Spinal cord (tissue), 10 donors: ENCODE results near the gene OR1J1. TPM values are rescaled to one million over a fixed set of nuclear protein-coding genes. Genes with fewer than 3 reads are reported as not detected.

Experiments
- DNase-seq, 6 donors: peaks; one replicate each; pipeline versions ENCODE4 v3.0.0 to v3.0.0-alpha.2; 2013 to 2015; ENCODE audit warnings: low spot score in 6 of 6, low read depth in 4 of 6
- H3K27ac ChIP-seq: one replicate; pipeline ENCODE4 v1.5.1; 2013; ENCODE audit warnings: low read depth, low read length, control low read depth
- H3K27me3 ChIP-seq: one replicate; pipeline ENCODE4 v1.6.1; 2013; ENCODE audit warnings: low read length; ENCODE audit not compliant: control insufficient read depth, insufficient read depth
- H3K36me3 ChIP-seq: one replicate; pipeline ENCODE4 v1.6.1; 2013; ENCODE audit warnings: low read length; ENCODE audit not compliant: control insufficient read depth, insufficient read depth
- H3K4me1 ChIP-seq: one replicate; pipeline ENCODE4 v1.6.1; 2013; ENCODE audit warnings: low read length; ENCODE audit not compliant: control insufficient read depth, insufficient read depth
- H3K4me3 ChIP-seq: one replicate; pipeline ENCODE4 v1.5.1; 2013; ENCODE audit warnings: low read depth, low read length, control low read depth
- H3K9me3 ChIP-seq: one replicate; pipeline ENCODE4 v1.6.1; 2013; ENCODE audit warnings: low read length; ENCODE audit not compliant: control insufficient read depth, insufficient read depth
- WGBS: methylation state at CpG from one replicate; pipeline ENCODE4 v1.1.5; 2013; ENCODE audit warnings: missing lambda C conversion rate; ENCODE audit not compliant: insufficient coverage; 5-methylcytosine and 5-hydroxymethylcytosine counted together
- polyA plus RNA-seq, 2 donors: library from polyadenylated mRNA; unstranded; fragments of 120-200 nt; gene quantifications; one replicate each; pipeline ENCODE4 v1.2.1, GENCODE V29; 2013; ENCODE audit not compliant: insufficient read length in 2 of 2
- total RNA-seq, 2 donors: library from RNA; depleted of rRNA in 1 of 2; stranded (reverse); fragments of 120-200 nt in 1 of 2; fragments of >200 nt in 1 of 2; gene quantifications; one replicate each; pipeline versions ENCODE4 v1.2.3 to v1.2.4, GENCODE V29; 2013 to 2014
- donor health status: healthy.

OR1J1 gene
- total and polyA plus RNA-seq, 4 donors, result not detected

DNA sequence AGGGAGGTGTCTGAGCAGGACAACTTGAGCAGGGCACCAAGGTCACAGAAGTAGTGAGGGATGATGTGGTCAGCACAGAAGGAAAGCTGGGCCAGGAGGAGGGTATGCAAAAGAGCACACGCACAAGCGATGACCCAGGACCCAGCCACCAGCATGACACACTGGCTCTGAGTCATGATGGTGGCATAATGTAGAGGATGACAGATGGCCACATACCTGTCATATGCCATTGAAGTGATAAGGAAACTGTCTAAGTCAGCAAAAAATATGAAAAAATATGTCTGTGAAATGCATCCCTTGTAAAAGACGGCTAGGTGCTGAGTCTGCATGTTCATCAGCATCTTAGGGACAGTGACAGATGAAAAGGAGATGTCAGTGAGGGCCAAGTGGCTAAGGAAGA lies 380 bp downstream of the OR1J1 start:
- H3K27ac ChIP-seq, result no peak overlapping the region
- 90% methylated on average over 3 of the region's 3 CpGs for WGBS

DNA sequence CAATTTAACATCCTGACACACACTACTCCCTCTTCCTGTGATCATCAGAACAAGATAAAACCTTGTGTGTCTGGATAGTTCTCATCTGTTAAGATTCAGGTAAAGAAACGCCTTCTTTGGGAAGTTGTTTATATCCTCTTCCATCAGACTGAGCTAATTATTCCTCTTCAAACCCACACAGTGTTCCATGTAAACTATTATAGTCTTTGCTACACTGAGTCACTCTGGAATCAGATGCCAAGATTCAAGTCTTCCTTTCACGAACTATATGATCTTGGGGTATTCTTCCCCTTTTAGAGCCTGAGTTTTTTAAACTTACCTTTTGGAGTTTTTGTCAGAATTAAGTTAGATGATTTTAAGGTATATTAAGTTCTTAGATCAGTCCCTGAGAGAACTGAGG lies 2.0 kb downstream of the OR1J1 start:
- Histone ChIP-seq H3K4me3 (no peak overlapping the region), H3K9me3 (no peaks in the 10 kb centered on the region), H3K4me1 (no peaks in the 10 kb centered on the region), H3K27ac (no peak overlapping the region), H3K27me3 (peaks cover 5% of the 10 kb centered on the region), H3K36me3 (no peaks in the 10 kb centered on the region)
- no CpG with 5 or more reads among the region's 2 CpGs for WGBS
- no peak for DNase-seq

More for the DNA sequence above, 380 bp downstream of the OR1J1 start:
- H3K27me3 ChIP-seq, result peaks cover 5% of the 10 kb centered on the region
- no peak overlapping the region for H3K4me3 ChIP-seq
- DNase-seq, result no peak
- H3K36me3 ChIP-seq, result no peaks in the 10 kb centered on the region
- no peaks in the 10 kb centered on the region for H3K4me1 ChIP-seq
- no peaks in the 10 kb centered on the region for H3K9me3 ChIP-seq

- no peaks in the 10 kb centered on the region for H3K4me1 ChIP-seq
- H3K4me3 ChIP-seq, result no peak overlapping the region
- WGBS, result 63% methylated on average over 3 of the region's 3 CpGs
- no peaks in the 10 kb centered on the region for H3K36me3 ChIP-seq
- H3K27ac ChIP-seq, result no peak overlapping the region
- no peak for DNase-seq
- peaks cover 5% of the 10 kb centered on the region for H3K27me3 ChIP-seq
- H3K9me3 ChIP-seq, result no peaks in the 10 kb centered on the region
These were observed 3.2 kb downstream of the OR1J1 start for GRCh38 chr9:122474561-122474960.

DNA sequence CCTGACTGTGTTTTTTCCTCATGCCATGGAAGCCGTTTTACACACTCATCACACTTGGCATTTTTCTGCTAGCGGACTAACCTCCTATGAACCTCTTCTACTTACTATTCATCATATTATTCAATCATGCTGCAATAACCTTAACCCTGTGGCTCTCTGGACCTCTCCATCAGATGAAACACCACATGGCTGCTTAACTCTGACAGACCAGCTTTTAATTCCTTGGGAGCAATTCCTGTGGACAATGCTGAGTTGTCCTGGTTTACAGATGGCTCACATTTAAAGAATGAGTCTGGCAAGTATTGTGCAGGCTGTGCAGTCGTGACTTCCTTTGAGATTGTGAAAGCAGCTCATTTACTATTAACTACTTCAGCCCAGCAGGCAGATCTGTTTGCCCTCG lies 9.0 kb downstream of the OR1J1 start:
- H3K4me1 ChIP-seq, result peaks cover 4% of the 10 kb centered on the region
- no peak overlapping the region for H3K4me3 ChIP-seq
- DNase-seq, result peak in 1 of 6 donors; percentile 5
- peaks cover 2% of the 10 kb centered on the region for H3K27me3 ChIP-seq
- no peak overlapping the region for H3K27ac ChIP-seq
- H3K36me3 ChIP-seq, result no peaks in the 10 kb centered on the region
- no peaks in the 10 kb centered on the region for H3K9me3 ChIP-seq
- WGBS, result 60% methylated on average over 2 of the region's 4 CpGs

DNA sequence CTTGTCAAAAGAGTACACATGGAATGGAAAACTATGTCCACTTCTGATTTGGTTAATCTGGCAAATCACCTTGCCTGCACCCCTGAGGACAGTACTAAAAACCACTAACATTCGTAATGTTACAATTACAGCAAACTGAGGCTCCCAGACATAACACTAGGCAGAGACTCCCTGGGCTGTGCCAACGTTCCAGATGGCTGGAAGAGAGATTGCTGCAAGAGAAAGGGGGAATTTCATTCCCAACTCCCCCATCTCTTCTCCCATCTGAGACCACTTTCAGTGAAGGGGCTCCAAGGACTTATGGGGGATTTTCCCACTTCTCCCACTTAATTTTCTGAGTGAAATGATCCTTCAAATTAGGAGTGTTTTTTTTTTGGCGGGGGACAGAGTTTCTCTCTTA lies 11.3 kb downstream of the OR1J1 start:
- Histone ChIP-seq H3K9me3 (no peaks in the 10 kb centered on the region), H3K4me3 (no peak overlapping the region), H3K36me3 (no peaks in the 10 kb centered on the region), H3K27ac (no peak overlapping the region), H3K4me1 (peaks cover 4% of the 10 kb centered on the region), H3K27me3 (peaks cover 8% of the 10 kb centered on the region)
- peak in 3 of 6 donors; percentile 9 to 72 (median 49) for DNase-seq
- WGBS, result no CpG with 5 or more reads among the region's 3 CpGs

GRCh38 chr9:122464633-122465567 lies 12.8 kb downstream of the OR1J1 start:
- no peak overlapping the region for H3K27ac ChIP-seq
- H3K4me1 ChIP-seq, result peaks cover 4% of the 10 kb centered on the region
- H3K4me3 ChIP-seq, result peak overlapping the region; percentile 12
- no peaks in the 10 kb centered on the region for H3K9me3 ChIP-seq
- no peaks in the 10 kb centered on the region for H3K36me3 ChIP-seq
- peaks cover 8% of the 10 kb centered on the region for H3K27me3 ChIP-seq
- DNase-seq, result peak; percentile 28 to 93 (median 52)
- WGBS, result 0% methylated on average over 2 of the region's 10 CpGs

- H3K9me3 ChIP-seq, result no peaks in the 10 kb centered on the region
- peaks cover 8% of the 10 kb centered on the region for H3K27me3 ChIP-seq
- 84% methylated on average over 4 of the region's 10 CpGs for WGBS
- no peak overlapping the region for H3K4me3 ChIP-seq
- no peaks in the 10 kb centered on the region for H3K36me3 ChIP-seq
- no peak for DNase-seq
- no peak overlapping the region for H3K27ac ChIP-seq
- peaks cover 4% of the 10 kb centered on the region for H3K4me1 ChIP-seq
These were observed 13.7 kb downstream of the OR1J1 start for GRCh38 chr9:122463828-122464632.

DNA sequence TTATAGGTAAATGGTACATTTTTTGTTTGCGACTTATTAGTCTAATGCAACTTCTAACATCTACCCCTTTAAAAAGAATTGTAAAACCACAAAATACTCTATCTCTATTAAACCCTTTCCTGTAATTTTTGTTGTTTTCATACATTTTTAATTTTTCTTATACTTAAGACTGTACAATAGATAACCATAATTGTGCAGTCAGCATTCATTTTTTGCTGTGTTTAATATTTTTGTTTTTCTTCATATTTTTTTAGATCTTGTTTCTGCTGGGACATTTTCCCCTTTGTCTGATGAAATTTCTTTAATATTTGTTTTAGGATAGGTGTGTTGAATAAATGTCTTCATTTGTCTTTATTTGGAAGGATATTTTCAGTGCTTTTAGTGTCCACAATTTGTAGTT lies 19.9 kb downstream of the OR1J1 start:
- no CpG with 5 or more reads among the region's 1 CpG for WGBS
- Histone ChIP-seq H3K27ac (no peak overlapping the region), H3K4me3 (no peak overlapping the region), H3K9me3 (no peaks in the 10 kb centered on the region), H3K27me3 (no peaks in the 10 kb centered on the region), H3K36me3 (no peaks in the 10 kb centered on the region), H3K4me1 (no peaks in the 10 kb centered on the region)
- no peak for DNase-seq

- Histone ChIP-seq H3K4me1 (no peaks in the 10 kb centered on the region), H3K27ac (no peak overlapping the region), H3K36me3 (no peaks in the 10 kb centered on the region), H3K27me3 (no peaks in the 10 kb centered on the region), H3K9me3 (no peaks in the 10 kb centered on the region), H3K4me3 (no peak overlapping the region)
- WGBS, result 89% methylated on average over 3 of the region's 3 CpGs
- no peak for DNase-seq
These were observed 21.6 kb downstream of the OR1J1 start for GRCh38 chr9:122456123-122456522.
